H1 (cell line): Measurements from ENCODE around the gene PREX1. TPM values are rescaled to one million over a fixed set of nuclear protein-coding genes. Genes with fewer than 3 reads are reported as not detected.
A peak's percentile ranks its signal among the peaks of the same experiment; 100 is the strongest.

Source experiments
- CTCF ChIA-PET: fragments of 300-600 bp; sonication (Branson Sonifier 250); formaldehyde crosslinking; loops from one replicate; lab custom pipeline; 2021; ENCODE audit not compliant: partially characterized antibody; lab: Charles Lee
- POLR2A ChIA-PET: fragments of 300-600 bp; sonication (Branson Sonifier 250); formaldehyde crosslinking; loops from one replicate; lab custom pipeline; 2021; ENCODE audit warnings: inconsistent platforms; ENCODE audit not compliant: partially characterized antibody; lab: Charles Lee
- DNase-seq, 2 experiments: peaks; one replicate each; pipeline versions ENCODE4 v3.0.0 to v3.0.0-alpha.2; 2010 to 2022; ENCODE audit warnings: low spot score in 2 of 2, low read depth in 1 of 2, mixed read lengths in 1 of 2
- FAIRE-seq: peaks from 2 replicates; lab custom pipeline; 2011; peaks lifted over from hg19 to GRCh38; lab: Jason Lieb, UNC
- H2AFZ ChIP-seq: 2 replicates; pipeline ENCODE4 v1.8.1; 2012; ENCODE audit warnings: low read length, inconsistent platforms
- H2AK5ac ChIP-seq: 2 replicates; pipeline ENCODE4 v1.6.1; 2013; ENCODE audit warnings: low read depth, low read length
- H2BK120ac ChIP-seq: replicated peaks from 2 replicates; pipeline ENCODE3; 2013; ENCODE audit warnings: low read depth, low read length, inconsistent platforms
- H2BK12ac ChIP-seq: 2 replicates; pipeline ENCODE4 v1.6.1; 2013; ENCODE audit warnings: low read depth, low read length
- H2BK15ac ChIP-seq: 2 replicates; pipeline ENCODE4 v1.6.1; 2013; ENCODE audit warnings: low read length
- H2BK20ac ChIP-seq: 2 replicates; pipeline ENCODE4 v1.6.1; 2013; ENCODE audit warnings: low read length
- H2BK5ac ChIP-seq: 2 replicates; pipeline ENCODE4 v1.6.1; 2013; ENCODE audit warnings: low read depth, low read length
- H3K14ac ChIP-seq: 2 replicates; pipeline ENCODE4 v1.6.1; 2013; ENCODE audit warnings: inconsistent platforms; ENCODE audit not compliant: insufficient read length
- H3K18ac ChIP-seq: 2 replicates; pipeline ENCODE4 v1.6.1; 2013; ENCODE audit warnings: low read length; ENCODE audit errors: extremely low read depth
- H3K23ac ChIP-seq: 2 replicates; pipeline ENCODE4 v1.6.1; 2013; ENCODE audit warnings: inconsistent platforms; ENCODE audit not compliant: insufficient read length
- H3K23me2 ChIP-seq: 2 replicates; pipeline ENCODE4 v1.6.1; 2013; ENCODE audit warnings: low read depth, low read length
- H3K27ac ChIP-seq: 2 replicates; pipeline ENCODE4 v1.6.1; 2011; ENCODE audit warnings: low read depth, low read length, inconsistent platforms
- H3K27me3 ChIP-seq, 4 experiments: replicated peaks in 1 of 4; 1 replicate in 1 of 4; 2 replicates in 3 of 4; pipeline versions ENCODE4 v1.6.1 to v1.8.1; 2011 to 2013; ENCODE audit warnings: low read length in 3 of 4, mild to moderate bottlenecking in 3 of 4, inconsistent platforms in 2 of 4, mixed read lengths in 2 of 4, moderate library complexity in 1 of 4; ENCODE audit not compliant: control insufficient read depth in 3 of 4, insufficient read depth in 3 of 4; ENCODE audit errors: extremely low read depth in 1 of 4
- H3K36me3 ChIP-seq, 4 experiments: 2 replicates each; pipeline versions ENCODE4 v1.6.1 to v1.8.1; 2011 to 2013; ENCODE audit warnings: mild to moderate bottlenecking in 4 of 4, low read length in 3 of 4, moderate library complexity in 2 of 4, control low read depth in 1 of 4, inconsistent platforms in 1 of 4; ENCODE audit not compliant: insufficient read depth in 4 of 4, control insufficient read depth in 2 of 4
- H3K4ac ChIP-seq: replicated peaks from 2 replicates; pipeline ENCODE3; 2013; ENCODE audit warnings: low read length, low read depth, mixed read lengths, inconsistent platforms; ENCODE audit not compliant: insufficient read length
- H3K4me1 ChIP-seq, 4 experiments: replicated peaks in 1 of 4; 1 replicate in 1 of 4; 2 replicates in 3 of 4; pipeline versions ENCODE4 v1.6.1 to v1.8.1; 2011 to 2013; ENCODE audit warnings: low read length in 3 of 4, inconsistent platforms in 2 of 4, mixed read lengths in 1 of 4; ENCODE audit not compliant: insufficient read depth in 4 of 4, control insufficient read depth in 3 of 4
- H3K4me2 ChIP-seq, 2 experiments: 2 replicates each; pipeline versions ENCODE4 v1.6.1 to v1.8.1; 2011 to 2013; ENCODE audit warnings: low read depth in 2 of 2, low read length in 2 of 2, control low read depth in 1 of 2, inconsistent platforms in 1 of 2, mild to moderate bottlenecking in 1 of 2; ENCODE audit not compliant: insufficient read depth in 1 of 2
- H3K4me3 ChIP-seq, 4 experiments: fragments of 200-600, 300-600 bp in 1 of 4; sonication (generic), shearing (Covaris generic), sonication (Bioruptor Twin) in 1 of 4; 2 replicates each; pipeline versions ENCODE4 v1.5.1 to v1.8.1; 2011 to 2016; ENCODE audit warnings: low read length in 4 of 4, low read depth in 3 of 4, control low read depth in 2 of 4, inconsistent platforms in 2 of 4, mild to moderate bottlenecking in 2 of 4, mixed read lengths in 1 of 4, moderate library complexity in 1 of 4; ENCODE audit not compliant: insufficient read depth in 2 of 4; ENCODE audit errors: extremely low read depth in 1 of 4
- H3K56ac ChIP-seq: replicated peaks from 2 replicates; pipeline ENCODE3; 2013; ENCODE audit warnings: low read depth, mild to moderate bottlenecking, mixed read lengths, low read length, inconsistent platforms; ENCODE audit not compliant: insufficient read length
- H3K79me1 ChIP-seq: 2 replicates; pipeline ENCODE4 v1.6.1; 2013; ENCODE audit warnings: low read depth, low read length, control low read depth
- H3K79me2 ChIP-seq, 2 experiments: 2 replicates each; pipeline versions ENCODE4 v1.6.1 to v1.8.1; 2012 to 2013; ENCODE audit warnings: low read length in 2 of 2, mild to moderate bottlenecking in 2 of 2, inconsistent platforms in 1 of 2; ENCODE audit not compliant: insufficient read depth in 2 of 2, control insufficient read depth in 1 of 2
- H3K9ac ChIP-seq, 4 experiments: replicated peaks in 1 of 4; 1 replicate in 1 of 4; 2 replicates in 3 of 4; pipeline versions ENCODE4 v1.6.1 to v1.8.1; 2011 to 2013; ENCODE audit warnings: low read depth in 3 of 4, low read length in 3 of 4, control low read depth in 2 of 4, mild to moderate bottlenecking in 2 of 4, moderate library complexity in 2 of 4, inconsistent platforms in 1 of 4; ENCODE audit errors: extremely low read depth in 1 of 4
- H3K9me3 ChIP-seq, 2 experiments: 2 replicates each; pipeline versions ENCODE4 v1.6.1 to v1.8.1; 2012 to 2013; ENCODE audit warnings: mild to moderate bottlenecking in 2 of 2, moderate library complexity in 2 of 2, control low read depth in 1 of 2, inconsistent platforms in 1 of 2, low read depth in 1 of 2, low read length in 1 of 2, mixed read lengths in 1 of 2; ENCODE audit not compliant: insufficient read depth in 2 of 2
- H4K20me1 ChIP-seq, 2 experiments: replicated peaks in 1 of 2; 2 replicates each; pipeline versions ENCODE3 to v1.8.1; 2011 to 2013; ENCODE audit warnings: inconsistent platforms in 2 of 2, low read length in 2 of 2, mild to moderate bottlenecking in 1 of 2; ENCODE audit not compliant: insufficient read depth in 2 of 2, control insufficient read depth in 1 of 2
- H4K5ac ChIP-seq: 2 replicates; pipeline ENCODE4 v1.6.1; 2013; ENCODE audit warnings: low read length, low read depth, mixed read lengths, inconsistent platforms; ENCODE audit not compliant: insufficient read length
- H4K8ac ChIP-seq: 2 replicates; pipeline ENCODE4 v1.8.0; 2013; ENCODE audit warnings: mild to moderate bottlenecking, moderate library complexity, low read length, inconsistent platforms; ENCODE audit not compliant: insufficient read depth; ENCODE audit errors: extremely low read depth
- H4K91ac ChIP-seq: replicated peaks from 2 replicates; pipeline ENCODE3; 2013; ENCODE audit warnings: low read length, mixed read lengths, inconsistent platforms; ENCODE audit not compliant: insufficient read length
- ATF2 ChIP-seq: IDR thresholded peaks from 2 replicates; pipeline ENCODE4 v1.6.1; 2012; ENCODE audit warnings: low read length, inconsistent platforms
- CHD2 ChIP-seq: IDR thresholded peaks from 2 replicates; pipeline ENCODE4 v1.6.1; 2012; ENCODE audit warnings: low read length, improper control_type of control experiment
- RAD21 ChIP-seq, 2 experiments: IDR thresholded peaks in 1 of 2; conservative IDR thresholded peaks in 1 of 2; 2 replicates each; pipeline ENCODE4 v1.6.1; 2011; ENCODE audit warnings: low read depth in 2 of 2, low read length in 2 of 2, improper control_type of control experiment in 1 of 2, inconsistent platforms in 1 of 2, mild to moderate bottlenecking in 1 of 2, moderate library complexity in 1 of 2
- RBBP5 ChIP-seq: IDR thresholded peaks from 2 replicates; pipeline ENCODE4 v1.7.1; 2012; ENCODE audit warnings: low read depth, mild to moderate bottlenecking, inconsistent platforms, low read length, moderate library complexity, borderline replicate concordance
- SIN3A ChIP-seq, 2 experiments: IDR thresholded peaks in 1 of 2; conservative IDR thresholded peaks in 1 of 2; 2 replicates each; pipeline ENCODE4 v1.6.1; 2011 to 2012; ENCODE audit warnings: low read length in 2 of 2, improper control_type of control experiment in 1 of 2, low read depth in 1 of 2, mild to moderate bottlenecking in 1 of 2
- TAF7 ChIP-seq: optimal IDR thresholded peaks from 2 replicates; pipeline ENCODE3; 2011; ENCODE audit warnings: low read depth, mild to moderate bottlenecking, inconsistent platforms, low read length, moderate library complexity, borderline replicate concordance
- TBP ChIP-seq: IDR thresholded peaks from 2 replicates; pipeline ENCODE4 v1.6.1; 2011; ENCODE audit warnings: low read depth, low read length, improper control_type of control experiment
- TEAD4 ChIP-seq: IDR thresholded peaks from 2 replicates; pipeline ENCODE4 v1.6.1; 2012; ENCODE audit warnings: low read depth, low read length, inconsistent platforms, mixed read lengths
- WGBS, 2 experiments: shearing (Covaris generic) in 1 of 2; methylation state at CpG; one replicate each; pipeline versions ENCODE4 v1.1.6 to v1.1.7; 2013 to 2015; ENCODE audit warnings: low lambda C conversion rate in 2 of 2, mixed read lengths in 2 of 2, inconsistent platforms in 1 of 2, low coverage in 1 of 2, missing lambda C conversion rate in 1 of 2; ENCODE audit not compliant: insufficient replicate concordance in 2 of 2, insufficient coverage in 1 of 2, insufficient read length in 1 of 2; ENCODE audit errors: extremely low coverage in 1 of 2, missing lambda C conversion rate in 1 of 2; 5-methylcytosine and 5-hydroxymethylcytosine counted together
- polyA plus RNA-seq, 7 experiments: library from polyadenylated mRNA; depleted of rRNA in 3 of 7; stranded (reverse) in 5 of 7; unstranded in 2 of 7; fragments of >200 nt in 5 of 7; fragments of 200-250 nt in 2 of 7; gene quantifications; 1 replicate in 5 of 7; 2 replicates in 1 of 7; 4 replicates in 1 of 7; pipeline versions ENCODE4 v1.2.1 to v1.2.3, GENCODE V29; 2011 to 2013; ENCODE audit warnings: missing spikeins in 2 of 7, mixed read lengths in 2 of 7
- total RNA-seq: library from RNA; stranded (reverse); fragmentation: NEBNext Ultra II Directional; extraction: Animal tissue kit (Norgen Biotek cat#: 25700); gene quantifications from 2 replicates; pipeline ENCODE4 v1.2.1, GENCODE V29; 2021

The PREX1 gene
- total and polyA plus RNA-seq, 2 of the 8 experiments (the other 6 are each of a cell fraction or from before 2014, with no cell fraction given): 10.7 to 12.8 TPM

GRCh38 chr20:48766961-48767960 lies 60.5 kb downstream of the PREX1 start:
- CTCF ChIA-PET: interaction anchor here (1.0 to 2.2 kb wide), 3 partner anchors 12 to 110 kb away, joined by 3 to 8 read pairs (median 4); no protein-coding TSS in a partner anchor
- FAIRE-seq: no peak
- H2BK120ac ChIP-seq: no peak overlapping the region
- no peak for TF ChIP-seq SIN3A (conservative IDR thresholded peaks at IDR 0.05 in 1 of 2, IDR thresholded peaks at IDR 0.05 in 1 of 2; ENCODE audit: low read depth in 1 of 2, low read length in 2 of 2)
- no peak for TF ChIP-seq ATF2
- no peak for TF ChIP-seq CHD2
- no peak for TF ChIP-seq RAD21 (IDR thresholded peaks at IDR 0.05 in 1 of 2, conservative IDR thresholded peaks at IDR 0.05 in 1 of 2; ENCODE audit: low read depth in 2 of 2, low read length in 2 of 2)
- TF ChIP-seq TAF7: no peak
- TF ChIP-seq TEAD4: no peak
- no peak for TF ChIP-seq RBBP5
- TF ChIP-seq TBP: no peak

More at GRCh38 chr20:48766961-48767960, 60.5 kb downstream of the PREX1 start:
- H3K14ac ChIP-seq: no peak overlapping the region
- H2BK12ac ChIP-seq: peak overlapping the region; percentile 60; the same call in 1 of the 2 replicates
- H3K23ac ChIP-seq: no peak overlapping the region
- H3K4me1 ChIP-seq: peaks cover 2 to 16% (median 7%) of the 10 kb centered on the region in 4 experiments
- POLR2A ChIA-PET: no interaction called here
- H3K36me3 ChIP-seq: no peaks in the 10 kb centered on the region; a peak in 1 of 8 replicates
- no peak overlapping the region for H3K27ac ChIP-seq
- no peak overlapping the region for H3K4ac ChIP-seq
- H4K91ac ChIP-seq: no peak overlapping the region
- no peak overlapping the region for H3K4me3 ChIP-seq
- no peak overlapping the region for H2BK5ac ChIP-seq
- H3K79me2 ChIP-seq: no peaks in the 10 kb centered on the region
- no peak overlapping the region for H4K8ac ChIP-seq
- H2AFZ ChIP-seq: no peak overlapping the region
- H3K56ac ChIP-seq: no peak overlapping the region
- no peaks in the 10 kb centered on the region for H4K20me1 ChIP-seq
- H4K5ac ChIP-seq: no peak overlapping the region
- no peaks in the 10 kb centered on the region for H3K79me1 ChIP-seq
- no peak overlapping the region for H3K4me2 ChIP-seq
- peaks cover 8% of the 10 kb centered on the region in 2 experiments for H3K9me3 ChIP-seq
- no peaks in the 10 kb centered on the region for H3K23me2 ChIP-seq
- no peak for DNase-seq
- H2BK15ac ChIP-seq: no peak overlapping the region
- H2BK20ac ChIP-seq: no peak overlapping the region
- no peaks in the 10 kb centered on the region for H3K27me3 ChIP-seq
- H3K18ac ChIP-seq: peak overlapping the region; percentile 60; the same call in 1 of the 2 replicates
- no peak overlapping the region; a peak in 1 of 7 replicates for H3K9ac ChIP-seq
- H2AK5ac ChIP-seq: no peak overlapping the region
- WGBS, 2 experiments: 85% methylated on average over 27 of the region's 27 CpGs; no CpG with 5 or more reads in 1 of the 2 experiments
